SK-N-SH (cell line): ENCODE results near the gene SPON1. TPM values are rescaled to one million over a fixed set of nuclear protein-coding genes. Genes with fewer than 3 reads are reported as not detected.

Experiments
- CTCF ChIA-PET: fragments of 300-600, 350-600 bp; formaldehyde crosslinking; extraction: SDS; loops from one replicate; lab custom pipeline; 2021; lab: Yijun Ruan, JAX
- POLR2A ChIA-PET: fragments of 350-600 bp; sonication (Branson Sonifier 250); formaldehyde crosslinking; extraction: SDS; loops from one replicate; lab custom pipeline; 2020; ENCODE audit warnings: antibody characterized with exemption, inconsistent platforms; lab: Yijun Ruan, JAX
- DNase-seq: peaks from one replicate; pipeline ENCODE4 v3.0.0; 2012
- H2AFZ ChIP-seq: fragments of 200-600 bp; sonication (generic); 2 replicates; pipeline ENCODE4 v1.8.1; 2016; ENCODE audit warnings: antibody characterized with exemption, mild to moderate bottlenecking, low read depth
- H3F3A ChIP-seq: fragments of 200-600 bp; sonication (generic); replicated peaks from 2 replicates; pipeline ENCODE3; 2016; ENCODE audit warnings: antibody characterized with exemption, mild to moderate bottlenecking; ENCODE audit not compliant: insufficient read depth
- H3K27ac ChIP-seq, 2 experiments: fragments of 200-500 bp in 1 of 2; fragments of 200-600 bp in 1 of 2; sonication (Bioruptor generic) in 1 of 2; sonication (generic), shearing (Covaris generic) in 1 of 2; 2 replicates each; pipeline versions ENCODE4 v1.5.1 to v1.6.1; 2014 to 2016; ENCODE audit warnings: low read depth in 2 of 2, inconsistent platforms in 1 of 2, low read length in 1 of 2, mild to moderate bottlenecking in 1 of 2, mixed read lengths in 1 of 2
- H3K27me3 ChIP-seq: fragments of 200-600 bp; sonication (generic), shearing (Covaris generic); 2 replicates; pipeline ENCODE4 v1.6.1; 2016; ENCODE audit warnings: mixed run types; ENCODE audit not compliant: insufficient read depth
- H3K36me3 ChIP-seq, 2 experiments: fragments of 200-500 bp in 1 of 2; fragments of 200-600 bp in 1 of 2; sonication (Bioruptor generic) in 1 of 2; sonication (generic) in 1 of 2; replicated peaks in 1 of 2; 2 replicates each; pipeline versions ENCODE3 to v1.5.1; 2014 to 2016; ENCODE audit warnings: low read length in 1 of 2, mild to moderate bottlenecking in 1 of 2; ENCODE audit not compliant: insufficient read depth in 2 of 2, control insufficient read depth in 1 of 2
- H3K4me1 ChIP-seq, 2 experiments: fragments of 200-500 bp in 1 of 2; fragments of 200-600 bp in 1 of 2; sonication (Bioruptor generic) in 1 of 2; sonication (generic), shearing (Covaris generic) in 1 of 2; 2 replicates each; pipeline versions ENCODE4 v1.5.1 to v1.6.1; 2014 to 2016; ENCODE audit warnings: low read depth in 1 of 2, low read length in 1 of 2, mixed run types in 1 of 2; ENCODE audit not compliant: insufficient read depth in 2 of 2, control insufficient read depth in 1 of 2
- H3K4me2 ChIP-seq: fragments of 200-600 bp; sonication (generic), shearing (Covaris generic); 2 replicates; pipeline ENCODE4 v1.6.1; 2017; ENCODE audit warnings: mixed run types
- H3K4me3 ChIP-seq, 2 experiments: fragments of 200-500 bp in 1 of 2; fragments of 200-600 bp in 1 of 2; sonication (Bioruptor generic) in 1 of 2; sonication (generic), shearing (Covaris generic) in 1 of 2; 2 replicates each; pipeline versions ENCODE4 v1.5.1 to v1.8.1; 2014 to 2016; ENCODE audit warnings: low read depth in 2 of 2, inconsistent platforms in 1 of 2, low read length in 1 of 2, mild to moderate bottlenecking in 1 of 2, mixed read lengths in 1 of 2, moderate library complexity in 1 of 2
- H3K79me2 ChIP-seq: fragments of 200-600 bp; sonication (generic); 2 replicates; pipeline ENCODE4 v1.8.1; 2017; ENCODE audit warnings: mild to moderate bottlenecking; ENCODE audit not compliant: insufficient read depth
- H3K9ac ChIP-seq: fragments of 200-600 bp; sonication (generic); 2 replicates; pipeline ENCODE4 v1.6.1; 2017; ENCODE audit warnings: mixed run types
- H3K9me2 ChIP-seq: fragments of 200-600 bp; sonication (generic); 2 replicates; pipeline ENCODE4 v1.6.1; 2017; ENCODE audit warnings: mixed run types
- H3K9me3 ChIP-seq: fragments of 200-600 bp; sonication (generic); 2 replicates; pipeline ENCODE4 v1.6.1; 2017; ENCODE audit warnings: mixed run types, mild to moderate bottlenecking, moderate library complexity
- H4K20me1 ChIP-seq: fragments of 200-600 bp; sonication (generic); 2 replicates; pipeline ENCODE4 v1.6.1; 2017; ENCODE audit warnings: mild to moderate bottlenecking, mixed run types; ENCODE audit not compliant: insufficient read depth
- EZH2phosphoT487 ChIP-seq: fragments of 200-600 bp; sonication (generic); IDR thresholded peaks from 2 replicates; pipeline ENCODE4 v1.6.1; 2017; ENCODE audit warnings: low read depth, mixed run types, mild to moderate bottlenecking, antibody characterized with exemption, moderate library complexity, borderline replicate concordance
- FOXJ3 ChIP-seq: sonication (generic); formaldehyde crosslinking; IDR thresholded peaks from 2 replicates; pipeline ENCODE4 v1.5.1; 2020; ENCODE audit warnings: mild to moderate bottlenecking, missing genetic modification reagents
- GATA2 ChIP-seq: sonication (generic); formaldehyde crosslinking; IDR thresholded peaks from 2 replicates; pipeline ENCODE4 v1.5.0; 2020; ENCODE audit warnings: mild to moderate bottlenecking, missing genetic modification reagents
- JUND ChIP-seq: IDR thresholded peaks from 2 replicates; pipeline ENCODE4 v1.4.0; 2012
- MEF2A ChIP-seq: IDR thresholded peaks from 2 replicates; pipeline ENCODE4 v1.4.0; 2012; ENCODE audit warnings: low read depth, borderline replicate concordance
- NFIC ChIP-seq: IDR thresholded peaks from 2 replicates; pipeline ENCODE4 v1.4.0; 2012; ENCODE audit warnings: borderline replicate concordance
- NRF1 ChIP-seq: IDR thresholded peaks from 2 replicates; pipeline ENCODE4 v1.6.1; 2012; ENCODE audit warnings: low read depth, mild to moderate bottlenecking, low read length
- POLR2AphosphoS5 ChIP-seq: IDR thresholded peaks from 2 replicates; pipeline ENCODE4 v1.6.1; 2012; ENCODE audit warnings: low read depth, low read length
- RAD21 ChIP-seq: IDR thresholded peaks from 2 replicates; pipeline ENCODE4 v1.6.1; 2012; ENCODE audit warnings: mild to moderate bottlenecking, low read length
- RFX5 ChIP-seq: IDR thresholded peaks from 2 replicates; pipeline ENCODE4 v1.6.1; 2012; ENCODE audit warnings: mild to moderate bottlenecking, improper control_type of control experiment, low read length
- TAF1 ChIP-seq: IDR thresholded peaks from 2 replicates; pipeline ENCODE4 v1.6.1; 2012; ENCODE audit warnings: low read depth, mild to moderate bottlenecking, low read length, moderate library complexity, borderline replicate concordance
- TEAD4 ChIP-seq: IDR thresholded peaks from 2 replicates; pipeline ENCODE4 v1.4.0; 2012; ENCODE audit warnings: mild to moderate bottlenecking, borderline replicate concordance; ENCODE audit not compliant: insufficient read depth
- YY1 ChIP-seq: IDR thresholded peaks from 2 replicates; pipeline ENCODE4 v1.4.0; 2012; ENCODE audit warnings: low read depth, mild to moderate bottlenecking
- polyA plus RNA-seq, 3 experiments: library from polyadenylated mRNA; depleted of rRNA; stranded (reverse); fragments of >200 nt; gene quantifications; 2 replicates each; pipeline ENCODE4 v1.2.3, GENCODE V29; 2012
- TF ChIP-seq, protein P1 (sequence below): IDR thresholded peaks from 2 replicates; pipeline ENCODE4 v1.4.0; 2012; ENCODE audit warnings: low read depth, borderline replicate concordance
- TF ChIP-seq, protein P2 (sequence below): IDR thresholded peaks from 2 replicates; pipeline ENCODE4 v1.6.1; 2012; ENCODE audit warnings: mild to moderate bottlenecking, low read depth, low read length, moderate library complexity

Gene SPON1
- polyA plus RNA-seq, 1 of the 3 experiments (the other 2 are of a cell fraction): not detected

DNA sequence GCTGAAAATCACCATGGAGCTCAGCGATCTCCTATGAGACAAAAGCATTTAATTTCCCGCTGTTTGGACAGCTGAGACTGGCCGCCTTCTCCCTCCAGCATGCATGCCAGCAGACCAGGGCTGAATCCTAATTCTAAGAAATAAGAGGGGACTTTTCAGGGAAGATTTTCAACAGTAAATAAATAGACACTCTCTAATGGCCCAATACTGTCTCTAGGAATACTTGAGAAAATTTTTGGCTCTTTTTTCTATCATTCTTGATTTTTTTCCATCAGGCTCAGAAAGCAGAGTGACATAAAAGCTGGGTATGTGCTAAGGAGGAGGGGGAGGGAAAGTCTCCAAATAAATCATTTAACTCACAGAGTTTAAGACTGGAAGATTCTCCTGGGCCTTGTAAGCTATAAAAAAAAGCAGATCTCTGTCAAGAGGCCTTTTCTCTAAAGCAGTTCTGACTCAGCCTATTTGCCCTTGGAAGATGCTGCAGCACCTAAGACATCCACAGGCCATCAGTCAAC lies 17.6 kb upstream of the SPON1 start (continued):
- TF ChIP-seq, protein P1, sequence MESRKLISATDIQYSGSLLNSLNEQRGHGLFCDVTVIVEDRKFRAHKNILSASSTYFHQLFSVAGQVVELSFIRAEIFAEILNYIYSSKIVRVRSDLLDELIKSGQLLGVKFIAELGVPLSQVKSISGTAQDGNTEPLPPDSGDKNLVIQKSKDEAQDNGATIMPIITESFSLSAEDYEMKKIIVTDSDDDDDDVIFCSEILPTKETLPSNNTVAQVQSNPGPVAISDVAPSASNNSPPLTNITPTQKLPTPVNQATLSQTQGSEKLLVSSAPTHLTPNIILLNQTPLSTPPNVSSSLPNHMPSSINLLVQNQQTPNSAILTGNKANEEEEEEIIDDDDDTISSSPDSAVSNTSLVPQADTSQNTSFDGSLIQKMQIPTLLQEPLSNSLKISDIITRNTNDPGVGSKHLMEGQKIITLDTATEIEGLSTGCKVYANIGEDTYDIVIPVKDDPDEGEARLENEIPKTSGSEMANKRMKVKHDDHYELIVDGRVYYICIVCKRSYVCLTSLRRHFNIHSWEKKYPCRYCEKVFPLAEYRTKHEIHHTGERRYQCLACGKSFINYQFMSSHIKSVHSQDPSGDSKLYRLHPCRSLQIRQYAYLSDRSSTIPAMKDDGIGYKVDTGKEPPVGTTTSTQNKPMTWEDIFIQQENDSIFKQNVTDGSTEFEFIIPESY: no peak
- TF ChIP-seq, protein P2, sequence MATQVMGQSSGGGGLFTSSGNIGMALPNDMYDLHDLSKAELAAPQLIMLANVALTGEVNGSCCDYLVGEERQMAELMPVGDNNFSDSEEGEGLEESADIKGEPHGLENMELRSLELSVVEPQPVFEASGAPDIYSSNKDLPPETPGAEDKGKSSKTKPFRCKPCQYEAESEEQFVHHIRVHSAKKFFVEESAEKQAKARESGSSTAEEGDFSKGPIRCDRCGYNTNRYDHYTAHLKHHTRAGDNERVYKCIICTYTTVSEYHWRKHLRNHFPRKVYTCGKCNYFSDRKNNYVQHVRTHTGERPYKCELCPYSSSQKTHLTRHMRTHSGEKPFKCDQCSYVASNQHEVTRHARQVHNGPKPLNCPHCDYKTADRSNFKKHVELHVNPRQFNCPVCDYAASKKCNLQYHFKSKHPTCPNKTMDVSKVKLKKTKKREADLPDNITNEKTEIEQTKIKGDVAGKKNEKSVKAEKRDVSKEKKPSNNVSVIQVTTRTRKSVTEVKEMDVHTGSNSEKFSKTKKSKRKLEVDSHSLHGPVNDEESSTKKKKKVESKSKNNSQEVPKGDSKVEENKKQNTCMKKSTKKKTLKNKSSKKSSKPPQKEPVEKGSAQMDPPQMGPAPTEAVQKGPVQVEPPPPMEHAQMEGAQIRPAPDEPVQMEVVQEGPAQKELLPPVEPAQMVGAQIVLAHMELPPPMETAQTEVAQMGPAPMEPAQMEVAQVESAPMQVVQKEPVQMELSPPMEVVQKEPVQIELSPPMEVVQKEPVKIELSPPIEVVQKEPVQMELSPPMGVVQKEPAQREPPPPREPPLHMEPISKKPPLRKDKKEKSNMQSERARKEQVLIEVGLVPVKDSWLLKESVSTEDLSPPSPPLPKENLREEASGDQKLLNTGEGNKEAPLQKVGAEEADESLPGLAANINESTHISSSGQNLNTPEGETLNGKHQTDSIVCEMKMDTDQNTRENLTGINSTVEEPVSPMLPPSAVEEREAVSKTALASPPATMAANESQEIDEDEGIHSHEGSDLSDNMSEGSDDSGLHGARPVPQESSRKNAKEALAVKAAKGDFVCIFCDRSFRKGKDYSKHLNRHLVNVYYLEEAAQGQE: no peak
- TF ChIP-seq TAF1 (no peak), NRF1 (no peak), YY1 (no peak)

DNA sequence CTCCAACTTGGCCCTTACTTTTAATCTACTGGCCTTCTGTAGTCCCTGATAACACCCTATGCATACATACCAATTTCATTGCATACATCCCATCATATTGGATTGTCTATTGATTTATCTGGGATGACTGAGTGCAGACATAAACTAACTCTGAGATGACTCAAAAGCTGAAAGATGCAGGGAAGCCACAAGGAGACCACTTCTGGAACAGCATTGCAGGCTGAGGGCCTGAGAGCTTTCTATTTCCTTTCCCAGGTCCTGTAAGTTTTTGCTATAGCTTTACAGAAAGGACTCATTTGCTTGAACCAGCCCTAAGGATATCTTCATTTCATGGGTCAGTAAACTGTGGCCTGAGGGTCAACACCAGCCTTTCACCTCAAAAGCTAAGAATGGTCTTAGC lies 15.1 kb upstream of the SPON1 start:
- no peak overlapping the region for H3K9ac ChIP-seq
- H3K9me2 ChIP-seq: no peaks in the 10 kb centered on the region
- no peaks in the 10 kb centered on the region for H3K9me3 ChIP-seq
- TF ChIP-seq MEF2A (no peak), NFIC (no peak), TEAD4 (no peak), JUND (no peak), RFX5 (no peak), RAD21 (no peak), GATA2 (CRISPR knock-in tag) (no peak), FOXJ3 (CRISPR knock-in tag) (no peak), EZH2phosphoT487 (no peak), POLR2AphosphoS5 (no peak)
- TF ChIP-seq, protein P2: no peak
- POLR2A ChIA-PET: no interaction called here
- H3K79me2 ChIP-seq: no peaks in the 10 kb centered on the region
- no peak overlapping the region for H2AFZ ChIP-seq
- no peaks in the 10 kb centered on the region for H3K36me3 ChIP-seq
- H3K4me3 ChIP-seq: no peak overlapping the region
- CTCF ChIA-PET: interaction anchor here (1.1 to 3.9 kb wide), 3 partner anchors 9 to 175 kb away, joined by 3 to 29 read pairs (median 25); no protein-coding TSS in a partner anchor
- no peaks in the 10 kb centered on the region; a peak in 1 of 4 replicates for H3K4me1 ChIP-seq
- no peak overlapping the region for H3K27ac ChIP-seq
- no peak for DNase-seq
- H4K20me1 ChIP-seq: no peaks in the 10 kb centered on the region
- no peaks in the 10 kb centered on the region for H3F3A ChIP-seq
- H3K4me2 ChIP-seq: no peak overlapping the region
- no peaks in the 10 kb centered on the region for H3K27me3 ChIP-seq
